Measurements from ENCODE around the gene C15orf62. TPM values are rescaled to one million over a fixed set of nuclear protein-coding genes. Genes with fewer than 3 reads are reported as not detected.

C15orf62 gene
- total RNA-seq, 4 donors from 2014 or later: 0.66 to 0.85 TPM; not detected in 2

GRCh38 chr15:40821195-40821594 lies 51.4 kb downstream of the C15orf62 start:
- TF ChIP-seq, protein P1, sequence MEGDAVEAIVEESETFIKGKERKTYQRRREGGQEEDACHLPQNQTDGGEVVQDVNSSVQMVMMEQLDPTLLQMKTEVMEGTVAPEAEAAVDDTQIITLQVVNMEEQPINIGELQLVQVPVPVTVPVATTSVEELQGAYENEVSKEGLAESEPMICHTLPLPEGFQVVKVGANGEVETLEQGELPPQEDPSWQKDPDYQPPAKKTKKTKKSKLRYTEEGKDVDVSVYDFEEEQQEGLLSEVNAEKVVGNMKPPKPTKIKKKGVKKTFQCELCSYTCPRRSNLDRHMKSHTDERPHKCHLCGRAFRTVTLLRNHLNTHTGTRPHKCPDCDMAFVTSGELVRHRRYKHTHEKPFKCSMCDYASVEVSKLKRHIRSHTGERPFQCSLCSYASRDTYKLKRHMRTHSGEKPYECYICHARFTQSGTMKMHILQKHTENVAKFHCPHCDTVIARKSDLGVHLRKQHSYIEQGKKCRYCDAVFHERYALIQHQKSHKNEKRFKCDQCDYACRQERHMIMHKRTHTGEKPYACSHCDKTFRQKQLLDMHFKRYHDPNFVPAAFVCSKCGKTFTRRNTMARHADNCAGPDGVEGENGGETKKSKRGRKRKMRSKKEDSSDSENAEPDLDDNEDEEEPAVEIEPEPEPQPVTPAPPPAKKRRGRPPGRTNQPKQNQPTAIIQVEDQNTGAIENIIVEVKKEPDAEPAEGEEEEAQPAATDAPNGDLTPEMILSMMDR (IDR thresholded peaks at IDR 0.05; ENCODE audit: low read depth): no peak

Small RNAs within 50 kb of the gene (small RNA-seq; reads per million reads assigned to genes)
- not detected for gene SUMO2P15

Other genes starting within 250 kb of the C15orf62 start
- gene CCDC32, start 204.9 kb upstream of the C15orf62 start, total RNA-seq: 10 to 100 TPM; 18.1 to 53.9 (median 27.4) TPM
- gene RPUSD2, start 200.7 kb upstream of the C15orf62 start, total RNA-seq: 1 to 10 TPM; 3.3 to 9.4 (median 5.3) TPM
- 1 to 10 TPM in 2 of 4 donors, under 1 TPM in 2; 0.19 to 3.7 (median 1.2) TPM for gene KNL1, start 175.7 kb upstream of the C15orf62 start, total RNA-seq
- 1 to 10 TPM in 2 of 4 donors, under 1 TPM in 1, not detected in 1; 0.88 to 5.8 (median 3.1) TPM for gene RAD51, start 74.8 kb upstream of the C15orf62 start, total RNA-seq
- gene RMDN3, start 14.7 kb upstream of the C15orf62 start, total RNA-seq: 10 to 100 TPM; 26.3 to 71.4 (median 35.6) TPM
- 100 to 1,000 TPM in 3 of 4 donors, 10 to 100 TPM in 1; 60.0 to 135 (median 117) TPM for gene GCHFR, start 5.9 kb upstream of the C15orf62 start, total RNA-seq
- 10 to 100 TPM; 16.1 to 25.5 (median 19.3) TPM for gene ZFYVE19, start 37.1 kb downstream of the C15orf62 start, total RNA-seq
- 10 to 100 TPM; 12.1 to 33.9 (median 18.3) TPM for gene DNAJC17, start 37.5 kb downstream of the C15orf62 start, total RNA-seq
- not detected for gene PPP1R14D, start 58.7 kb downstream of the C15orf62 start, total RNA-seq
- gene SPINT1, start 74.1 kb downstream of the C15orf62 start, total RNA-seq: 10 to 100 TPM in 1 of 4 donors, 1 to 10 TPM in 2, not detected in 1; 2.3 to 13.1 (median 4.0) TPM
- not detected for gene RHOV, start 104.3 kb downstream of the C15orf62 start, total RNA-seq
- gene VPS18, start 124.5 kb downstream of the C15orf62 start, total RNA-seq: 10 to 100 TPM; 10.9 to 20.9 (median 19.6) TPM
- gene DLL4, start 159.4 kb downstream of the C15orf62 start, total RNA-seq: 10 to 100 TPM in 2 of 4 donors, 1 to 10 TPM in 2; 2.9 to 36.2 (median 9.8) TPM
- gene CHAC1, start 183.5 kb downstream of the C15orf62 start, total RNA-seq: 1 to 10 TPM in 2 of 4 donors, under 1 TPM in 1, not detected in 1; 0.66 to 1.6 (median 1.2) TPM

All from subcutaneous adipose tissue (tissue), 4 donors.